Thoracic aorta (tissue), 2 donors: ENCODE results near the gene CIBAR2. TPM values are rescaled to one million over a fixed set of nuclear protein-coding genes. Genes with fewer than 3 reads are reported as not detected.

Source experiments
- ATAC-seq: fragments of 150-250 bp; one replicate; pipeline ENCODE4 v1.8.0; 2017; ENCODE audit warnings: low read depth; ENCODE audit not compliant: insufficient number of reproducible peaks, low FRiP score
- DNase-seq: peaks from one replicate; pipeline ENCODE4 v3.0.0-alpha.2; 2020; ENCODE audit warnings: low spot score
- H3K27ac ChIP-seq, 2 donors: fragments of 200-600 bp; sonication (generic); 1 replicate in 1 of 2; 2 replicates in 1 of 2; pipeline ENCODE4 v1.5.1; 2016; ENCODE audit warnings: mild to moderate bottlenecking in 2 of 2, moderate library complexity in 2 of 2
- H3K27me3 ChIP-seq: fragments of 200-600 bp; sonication (generic); replicated peaks from 2 replicates; pipeline ENCODE4 v1.6.0; 2016; ENCODE audit warnings: mild to moderate bottlenecking; ENCODE audit not compliant: insufficient read depth
- H3K36me3 ChIP-seq: fragments of 200-600 bp; sonication (generic); one replicate; pipeline ENCODE4 v1.5.1; 2016
- H3K4me1 ChIP-seq, 2 donors: fragments of 200-600 bp; sonication (generic); 1 replicate in 1 of 2; 2 replicates in 1 of 2; pipeline versions ENCODE4 v1.5.1 to v1.6.0; 2016; ENCODE audit warnings: low read depth in 2 of 2, mild to moderate bottlenecking in 1 of 2; ENCODE audit not compliant: control insufficient read depth in 1 of 2
- H3K4me3 ChIP-seq: fragments of 200-600 bp; sonication (generic); 2 replicates; pipeline ENCODE4 v1.5.1; 2016; ENCODE audit warnings: mild to moderate bottlenecking
- H3K9me3 ChIP-seq: fragments of 200-600 bp; sonication (generic); 2 replicates; pipeline ENCODE4 v1.5.1; 2016
- total RNA-seq, 2 donors: library from RNA; depleted of rRNA; stranded (reverse); fragments of >200 nt; gene quantifications; one replicate each; pipeline versions ENCODE4 v1.1.0 to v1.2.3, GENCODE V29; 2016
- TF ChIP-seq, protein P1 (sequence below): fragments of 200-600 bp; sonication (generic); IDR thresholded peaks from one replicate; pipeline ENCODE4 v1.5.1; 2019; ENCODE audit warnings: antibody characterized with exemption

CIBAR2 gene
- total RNA-seq, 2 donors from 2014 or later, result not detected

DNA sequence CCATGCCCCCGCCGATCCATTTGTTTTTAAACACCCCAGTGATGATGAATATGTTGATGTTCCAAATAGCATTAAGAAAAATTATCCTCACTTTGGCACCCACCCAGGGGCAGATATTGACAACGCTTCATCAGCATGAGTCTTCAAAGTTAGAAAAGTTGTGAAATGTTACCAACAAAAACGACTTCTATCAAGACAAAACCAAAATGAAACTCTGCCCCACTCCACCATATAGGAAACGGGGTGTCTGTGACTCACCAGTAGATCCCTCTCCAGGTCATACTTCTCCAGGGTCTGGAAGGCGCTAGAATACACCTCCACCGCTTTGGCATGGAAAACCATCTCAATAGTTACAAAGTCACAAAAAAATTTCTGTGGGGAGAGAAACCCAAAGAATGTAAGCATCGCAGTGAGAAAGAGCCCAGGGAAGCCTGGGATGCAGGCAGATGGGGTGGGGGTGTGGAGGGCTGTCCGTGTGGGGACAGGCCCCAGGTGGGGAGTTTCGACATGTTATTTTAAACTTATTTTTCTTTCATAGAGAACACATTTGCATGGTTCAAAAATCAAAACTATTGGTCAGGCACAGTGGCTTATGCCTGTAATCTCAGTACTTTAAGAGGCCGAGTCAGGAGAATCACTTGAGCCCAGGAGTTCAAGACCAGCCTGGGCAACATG, 10.2 kb downstream of the CIBAR2 start:
- ATAC-seq, result no peak
- Histone ChIP-seq H3K27me3 (no peaks in the 10 kb centered on the region), H3K4me3 (no peak overlapping the region), H3K36me3 (no peaks in the 10 kb centered on the region), H3K9me3 (no peaks in the 10 kb centered on the region), H3K4me1 (no peaks in the 10 kb centered on the region), H3K27ac (no peak overlapping the region)
- TF ChIP-seq, protein P1, sequence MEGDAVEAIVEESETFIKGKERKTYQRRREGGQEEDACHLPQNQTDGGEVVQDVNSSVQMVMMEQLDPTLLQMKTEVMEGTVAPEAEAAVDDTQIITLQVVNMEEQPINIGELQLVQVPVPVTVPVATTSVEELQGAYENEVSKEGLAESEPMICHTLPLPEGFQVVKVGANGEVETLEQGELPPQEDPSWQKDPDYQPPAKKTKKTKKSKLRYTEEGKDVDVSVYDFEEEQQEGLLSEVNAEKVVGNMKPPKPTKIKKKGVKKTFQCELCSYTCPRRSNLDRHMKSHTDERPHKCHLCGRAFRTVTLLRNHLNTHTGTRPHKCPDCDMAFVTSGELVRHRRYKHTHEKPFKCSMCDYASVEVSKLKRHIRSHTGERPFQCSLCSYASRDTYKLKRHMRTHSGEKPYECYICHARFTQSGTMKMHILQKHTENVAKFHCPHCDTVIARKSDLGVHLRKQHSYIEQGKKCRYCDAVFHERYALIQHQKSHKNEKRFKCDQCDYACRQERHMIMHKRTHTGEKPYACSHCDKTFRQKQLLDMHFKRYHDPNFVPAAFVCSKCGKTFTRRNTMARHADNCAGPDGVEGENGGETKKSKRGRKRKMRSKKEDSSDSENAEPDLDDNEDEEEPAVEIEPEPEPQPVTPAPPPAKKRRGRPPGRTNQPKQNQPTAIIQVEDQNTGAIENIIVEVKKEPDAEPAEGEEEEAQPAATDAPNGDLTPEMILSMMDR, result no peak
- no peak for DNase-seq

DNA sequence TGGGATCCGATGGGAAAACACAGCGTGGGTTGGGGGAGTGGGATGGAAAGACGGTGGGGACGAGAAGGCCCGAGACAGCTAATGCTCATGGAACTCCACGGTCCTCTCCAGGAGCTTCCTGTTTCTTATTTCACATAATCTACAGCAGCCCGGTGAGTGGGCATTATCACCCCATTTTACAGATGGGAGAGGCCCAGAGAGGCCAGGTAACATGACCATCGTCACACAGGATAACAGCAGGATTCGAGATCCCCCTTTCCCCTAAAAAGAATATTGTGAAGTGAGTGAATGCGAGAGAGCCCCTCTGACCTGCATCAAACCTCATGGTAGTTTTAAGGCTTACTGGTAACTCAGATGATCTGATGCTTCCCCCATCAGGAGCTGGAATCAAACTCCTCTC, 12.0 kb downstream of the CIBAR2 start:
- Histone ChIP-seq H3K9me3 (no peaks in the 10 kb centered on the region), H3K36me3 (no peaks in the 10 kb centered on the region), H3K4me3 (no peak overlapping the region), H3K4me1 (no peaks in the 10 kb centered on the region), H3K27me3 (no peaks in the 10 kb centered on the region), H3K27ac (no peak overlapping the region)
- DNase-seq (no peak), ATAC-seq (no peak)
- TF ChIP-seq, protein P1, result no peak

DNA sequence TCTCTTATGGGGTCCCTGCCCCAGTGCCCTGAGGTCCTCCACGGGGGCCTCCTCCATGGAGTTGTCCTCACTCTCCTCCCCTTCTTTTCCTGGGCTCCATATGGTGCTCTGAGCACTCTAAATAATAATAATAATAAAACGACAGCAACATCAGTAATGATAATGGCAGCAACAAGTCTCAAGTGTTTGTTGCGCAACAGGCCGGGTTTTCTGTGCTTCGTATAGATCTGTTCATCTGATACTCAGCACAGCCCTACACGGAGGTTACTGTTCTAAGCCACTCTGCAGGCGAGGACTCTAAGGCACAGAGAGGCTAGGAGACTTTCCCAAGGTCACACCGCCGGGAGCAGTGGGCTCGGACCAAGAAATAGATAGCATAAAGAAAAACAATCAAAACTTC, 13.7 kb downstream of the CIBAR2 start:
- Histone ChIP-seq H3K9me3 (no peaks in the 10 kb centered on the region), H3K27me3 (no peaks in the 10 kb centered on the region), H3K4me1 (no peaks in the 10 kb centered on the region), H3K36me3 (no peaks in the 10 kb centered on the region), H3K4me3 (no peak overlapping the region), H3K27ac (no peak overlapping the region)
- DNase-seq (no peak), ATAC-seq (no peak)
- TF ChIP-seq, protein P1, result no peak

DNA sequence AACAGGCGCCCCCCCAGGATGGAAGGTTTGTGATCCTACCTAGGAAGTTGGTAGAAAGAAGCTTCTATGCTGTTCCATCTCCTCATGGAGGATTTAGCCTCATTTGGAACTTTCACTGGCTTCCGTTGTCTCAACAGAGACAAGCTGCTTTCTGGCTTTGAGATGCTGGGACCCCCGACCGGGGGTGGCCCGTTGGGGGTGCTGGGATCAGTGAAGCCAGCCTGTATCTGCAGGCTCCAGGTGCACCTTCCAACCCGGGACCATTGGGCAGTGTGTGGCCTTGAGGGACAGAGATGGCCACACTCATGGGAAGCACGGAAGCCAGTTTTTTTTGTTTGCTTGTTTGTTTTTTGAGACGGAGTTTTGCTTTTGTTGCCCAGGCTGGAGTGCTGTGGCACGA, 15.4 kb downstream of the CIBAR2 start:
- DNase-seq, result no peak
- TF ChIP-seq, protein P1, result no peak
- no peak for ATAC-seq
- Histone ChIP-seq H3K9me3 (no peaks in the 10 kb centered on the region), H3K36me3 (no peaks in the 10 kb centered on the region), H3K4me1 (no peaks in the 10 kb centered on the region), H3K27ac (no peak overlapping the region), H3K4me3 (no peak overlapping the region), H3K27me3 (no peaks in the 10 kb centered on the region)

DNA sequence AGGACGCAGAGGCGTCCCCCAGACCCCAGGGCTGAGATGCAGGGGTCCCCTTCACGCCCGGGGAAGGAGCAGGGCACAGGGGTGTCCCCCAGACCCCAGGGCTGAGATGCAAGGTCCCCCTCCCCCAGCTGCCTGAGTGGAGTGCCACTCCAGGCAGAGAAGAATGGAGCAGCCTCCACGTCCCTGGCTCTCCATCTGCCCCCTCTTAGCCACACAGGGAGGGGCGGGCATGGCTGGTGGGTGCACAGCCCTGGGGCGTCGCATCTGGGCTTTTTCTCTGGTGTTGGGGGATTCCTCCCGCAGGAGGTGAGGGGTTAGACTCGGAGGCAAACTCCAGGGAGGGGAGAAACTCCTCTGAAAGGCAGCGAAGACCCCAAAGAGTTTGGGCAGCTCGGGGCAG, 17.5 kb downstream of the CIBAR2 start:
- no peak overlapping the region for H3K4me3 ChIP-seq
- TF ChIP-seq, protein P1, result no peak
- DNase-seq (no peak), ATAC-seq (no peak)
- no peaks in the 10 kb centered on the region for H3K36me3 ChIP-seq
- H3K27ac ChIP-seq, result no peak overlapping the region
- no peaks in the 10 kb centered on the region for H3K27me3 ChIP-seq
- H3K9me3 ChIP-seq, result no peaks in the 10 kb centered on the region
- H3K4me1 ChIP-seq, result peaks cover 6 to 10% of the 10 kb centered on the region in 2 donors
